Stimulated activated naive CD8-positive, alpha-beta T cell treated with anti-CD3 and anti-CD28 coated beads, Interleukin-15, amount 100 ng/mL, for 72 hours (primary cell): ENCODE data around the gene RBM26.

Experiments
- ATAC-seq: fragments of 150-1000 bp; cut with Tn5 transposase; 2 replicates; pipeline ENCODE4 v1.10.0; 2021; ENCODE audit warnings: mild to moderate bottlenecking, moderate library complexity
- DNase-seq, 2 donors: peaks; one replicate each; pipeline ENCODE4 v3.0.0; 2021 to 2022
- H3K27ac Mint-ChIP-seq, 2 donors: one replicate each; pipeline ENCODE4 v1.8.0; 2022; ENCODE audit warnings: mild to moderate bottlenecking in 2 of 2, mixed read lengths in 2 of 2, moderate library complexity in 2 of 2
- H3K27me3 Mint-ChIP-seq: one replicate; pipeline ENCODE4 v1.8.0; 2022; ENCODE audit warnings: mixed read lengths
- H3K4me1 Mint-ChIP-seq: one replicate; pipeline ENCODE4 v1.8.0; 2022; ENCODE audit warnings: mild to moderate bottlenecking, mixed read lengths
- H3K4me3 Mint-ChIP-seq, 2 donors: one replicate each; pipeline ENCODE4 v1.8.0; 2022; ENCODE audit warnings: mild to moderate bottlenecking in 2 of 2, mixed read lengths in 2 of 2, moderate library complexity in 1 of 2
- H3K9me3 Mint-ChIP-seq, 2 donors: one replicate each; pipeline ENCODE4 v1.8.0; 2022; ENCODE audit warnings: mixed read lengths in 2 of 2

RBM26 gene

GRCh38 chr13:79341202-79341601 is 64.9 kb downstream of the RBM26 start:
- Mint-ChIP-seq H3K27ac (no peak overlapping the region), H3K4me1 (peaks cover 5% of the 10 kb centered on the region), H3K27me3 (no peaks in the 10 kb centered on the region), H3K4me3 (no peak overlapping the region), H3K9me3 (no peaks in the 10 kb centered on the region)
- ATAC-seq = no peak
- no peak for DNase-seq

GRCh38 chr13:79340490-79340889 is 65.6 kb downstream of the RBM26 start:
- no peaks in the 10 kb centered on the region for H3K27me3 Mint-ChIP-seq
- no peak overlapping the region for H3K27ac Mint-ChIP-seq
- no peak for ATAC-seq
- H3K9me3 Mint-ChIP-seq = no peaks in the 10 kb centered on the region
- no peak for DNase-seq
- H3K4me3 Mint-ChIP-seq = no peak overlapping the region
- peaks cover 5% of the 10 kb centered on the region for H3K4me1 Mint-ChIP-seq

- no peak overlapping the region for H3K4me3 Mint-ChIP-seq
- no peaks in the 10 kb centered on the region for H3K27me3 Mint-ChIP-seq
- DNase-seq (no peak), ATAC-seq (no peak)
- peak overlapping the region; percentile 19 for H3K27ac Mint-ChIP-seq
- H3K9me3 Mint-ChIP-seq = no peaks in the 10 kb centered on the region
- H3K4me1 Mint-ChIP-seq = peaks cover 5% of the 10 kb centered on the region
Measured at GRCh38 chr13:79338343-79338742, 67.7 kb downstream of the RBM26 start.

GRCh38 chr13:79336966-79337365 is 69.1 kb downstream of the RBM26 start:
- H3K9me3 Mint-ChIP-seq = no peaks in the 10 kb centered on the region
- no peaks in the 10 kb centered on the region for H3K27me3 Mint-ChIP-seq
- no peak overlapping the region for H3K4me3 Mint-ChIP-seq
- peaks cover 5% of the 10 kb centered on the region for H3K4me1 Mint-ChIP-seq
- DNase-seq (no peak), ATAC-seq (no peak)
- H3K27ac Mint-ChIP-seq = no peak overlapping the region

GRCh38 chr13:79328510-79328909 is 77.5 kb downstream of the RBM26 start:
- H3K4me1 Mint-ChIP-seq = no peaks in the 10 kb centered on the region
- H3K27ac Mint-ChIP-seq = no peak overlapping the region
- H3K4me3 Mint-ChIP-seq = no peak overlapping the region
- ATAC-seq (no peak), DNase-seq (no peak)
- H3K27me3 Mint-ChIP-seq = no peaks in the 10 kb centered on the region
- H3K9me3 Mint-ChIP-seq = no peaks in the 10 kb centered on the region

GRCh38 chr13:79320433-79320832 is 85.6 kb downstream of the RBM26 start:
- DNase-seq = no peak
- ATAC-seq = no peak

GRCh38 chr13:79318664-79319063 is 87.4 kb downstream of the RBM26 start:
- H3K27me3 Mint-ChIP-seq = no peaks in the 10 kb centered on the region
- no peak for ATAC-seq
- peaks cover 6% of the 10 kb centered on the region for H3K4me1 Mint-ChIP-seq
- no peak overlapping the region for H3K4me3 Mint-ChIP-seq
- no peak for DNase-seq
- no peaks in the 10 kb centered on the region for H3K9me3 Mint-ChIP-seq
- H3K27ac Mint-ChIP-seq = no peak overlapping the region

More at GRCh38 chr13:79320433-79320832, 85.6 kb downstream of the RBM26 start:
- H3K9me3 Mint-ChIP-seq = no peaks in the 10 kb centered on the region
- H3K27ac Mint-ChIP-seq = no peak overlapping the region
- H3K27me3 Mint-ChIP-seq = no peaks in the 10 kb centered on the region
- peaks cover 6% of the 10 kb centered on the region for H3K4me1 Mint-ChIP-seq
- no peak overlapping the region for H3K4me3 Mint-ChIP-seq

- H3K27ac Mint-ChIP-seq = no peak overlapping the region
- ATAC-seq = no peak
Measured at GRCh38 chr13:79317856-79318255, 88.2 kb downstream of the RBM26 start.

GRCh38 chr13:79314652-79315051 is 91.4 kb downstream of the RBM26 start:
- DNase-seq (no peak), ATAC-seq (no peak)
- no peaks in the 10 kb centered on the region for H3K4me1 Mint-ChIP-seq
- no peaks in the 10 kb centered on the region for H3K9me3 Mint-ChIP-seq
- no peak overlapping the region for H3K27ac Mint-ChIP-seq
- H3K4me3 Mint-ChIP-seq = no peak overlapping the region
- no peaks in the 10 kb centered on the region for H3K27me3 Mint-ChIP-seq

More at GRCh38 chr13:79317856-79318255, 88.2 kb downstream of the RBM26 start:
- peaks cover 6% of the 10 kb centered on the region for H3K4me1 Mint-ChIP-seq
- H3K27me3 Mint-ChIP-seq = no peaks in the 10 kb centered on the region
- no peak for DNase-seq
- H3K9me3 Mint-ChIP-seq = no peaks in the 10 kb centered on the region
- H3K4me3 Mint-ChIP-seq = no peak overlapping the region

GRCh38 chr13:79312340-79312855 is 93.7 kb downstream of the RBM26 start:
- Mint-ChIP-seq H3K4me3 (no peak overlapping the region), H3K4me1 (peaks cover 10% of the 10 kb centered on the region), H3K27ac (no peak overlapping the region), H3K9me3 (no peaks in the 10 kb centered on the region), H3K27me3 (no peaks in the 10 kb centered on the region)
- DNase-seq = no peak
- no peak for ATAC-seq

GRCh38 chr13:79311386-79311785 is 94.7 kb downstream of the RBM26 start:
- ATAC-seq (no peak), DNase-seq (no peak)
- H3K9me3 Mint-ChIP-seq = no peaks in the 10 kb centered on the region
- peaks cover 15% of the 10 kb centered on the region for H3K4me1 Mint-ChIP-seq
- no peak overlapping the region for H3K4me3 Mint-ChIP-seq
- H3K27me3 Mint-ChIP-seq = no peaks in the 10 kb centered on the region
- H3K27ac Mint-ChIP-seq = no peak overlapping the region

GRCh38 chr13:79309690-79310089 is 96.4 kb downstream of the RBM26 start:
- no peak for ATAC-seq

GRCh38 chr13:79307866-79308298 is 98.2 kb downstream of the RBM26 start:
- H3K27me3 Mint-ChIP-seq = peaks cover 2% of the 10 kb centered on the region
- no peak overlapping the region for H3K4me3 Mint-ChIP-seq
- peaks cover 15% of the 10 kb centered on the region for H3K4me1 Mint-ChIP-seq
- ATAC-seq (peak; percentile 55), DNase-seq (no peak)
- H3K27ac Mint-ChIP-seq = no peak overlapping the region
- H3K9me3 Mint-ChIP-seq = peaks cover 0 to 3% of the 10 kb centered on the region in 2 donors

More at GRCh38 chr13:79309690-79310089, 96.4 kb downstream of the RBM26 start:
- no peak for DNase-seq
- Mint-ChIP-seq H3K9me3 (no peaks in the 10 kb centered on the region), H3K4me3 (no peak overlapping the region), H3K27ac (no peak overlapping the region), H3K27me3 (no peaks in the 10 kb centered on the region), H3K4me1 (peaks cover 15% of the 10 kb centered on the region)

GRCh38 chr13:79307433-79307861 is 98.6 kb downstream of the RBM26 start:
- Mint-ChIP-seq H3K27me3 (peaks cover 7% of the 10 kb centered on the region), H3K4me1 (peaks cover 15% of the 10 kb centered on the region), H3K9me3 (peaks cover 0 to 7% of the 10 kb centered on the region in 2 donors), H3K27ac (peak overlapping the region in 1 of 2 donors; percentile 1), H3K4me3 (no peak overlapping the region)
- DNase-seq (no peak), ATAC-seq (peak; percentile 23)

- Mint-ChIP-seq H3K27ac (no peak overlapping the region), H3K4me1 (peaks cover 15% of the 10 kb centered on the region), H3K27me3 (peaks cover 7% of the 10 kb centered on the region), H3K4me3 (no peak overlapping the region), H3K9me3 (peaks cover 0 to 7% of the 10 kb centered on the region in 2 donors)
- DNase-seq (no peak), ATAC-seq (no peak)
Measured at GRCh38 chr13:79306650-79307049, 99.4 kb downstream of the RBM26 start.

GRCh38 chr13:79297128-79297527 is 108.9 kb downstream of the RBM26 start:
- DNase-seq (no peak), ATAC-seq (no peak)
- no peaks in the 10 kb centered on the region for H3K4me1 Mint-ChIP-seq
- H3K4me3 Mint-ChIP-seq = no peak overlapping the region
- H3K9me3 Mint-ChIP-seq = no peaks in the 10 kb centered on the region
- no peak overlapping the region for H3K27ac Mint-ChIP-seq
- H3K27me3 Mint-ChIP-seq = peaks cover 14% of the 10 kb centered on the region
